HepG2 (cell line): ENCODE measurements around the gene INTS15. TPM values are rescaled to one million over a fixed set of nuclear protein-coding genes. Genes with fewer than 3 reads are reported as not detected.

Experiments
- DPF2 ChIP-seq: sonication (generic); formaldehyde crosslinking; IDR thresholded peaks from 2 replicates; pipeline ENCODE4 v1.4.0; 2020; ENCODE audit warnings: mild to moderate bottlenecking, low read depth, missing genetic modification reagents, borderline replicate concordance
- HNRNPL ChIP-seq: fragments of 200-400 bp; formaldehyde crosslinking; IDR thresholded peaks from 2 replicates; pipeline ENCODE4 v1.6.1; 2017; ENCODE audit warnings: mild to moderate bottlenecking, low read depth, low read length
- POGZ ChIP-seq: sonication (generic); formaldehyde crosslinking; IDR thresholded peaks from 2 replicates; pipeline ENCODE4 v1.4.0; 2020; ENCODE audit warnings: mild to moderate bottlenecking, missing genetic modification reagents
- STAG1 ChIP-seq: sonication (generic); formaldehyde crosslinking; IDR thresholded peaks from 2 replicates; pipeline ENCODE4 v1.4.0; 2020; ENCODE audit warnings: missing genetic modification reagents
- ZBTB7B ChIP-seq: sonication (generic); formaldehyde crosslinking; IDR thresholded peaks from 2 replicates; pipeline ENCODE4 v1.4.0; 2020; ENCODE audit warnings: missing genetic modification reagents
- ZNF10 ChIP-seq: sonication (generic); formaldehyde crosslinking; IDR thresholded peaks from 2 replicates; pipeline ENCODE4 v1.4.0; 2020; ENCODE audit warnings: mild to moderate bottlenecking, low read depth, missing genetic modification reagents, borderline replicate concordance
- ZNF282 ChIP-seq: fragments of 450-650 bp; IDR thresholded peaks from 2 replicates; pipeline ENCODE4 v1.6.1; 2018; ENCODE audit not compliant: partially characterized antibody
- ZNF30 ChIP-seq: sonication (generic); formaldehyde crosslinking; IDR thresholded peaks from 2 replicates; pipeline ENCODE4 v1.5.0; 2020; ENCODE audit warnings: mild to moderate bottlenecking, missing genetic modification reagents
- ZNF431 ChIP-seq: sonication (generic); formaldehyde crosslinking; IDR thresholded peaks from 2 replicates; pipeline ENCODE4 v1.9.0; 2022; ENCODE audit warnings: missing genetic modification reagents, low read depth, mild to moderate bottlenecking, borderline replicate concordance
- ZNF619 ChIP-seq: sonication (generic); formaldehyde crosslinking; IDR thresholded peaks from 2 replicates; pipeline ENCODE4 v1.4.0; 2020; ENCODE audit warnings: mild to moderate bottlenecking, missing genetic modification reagents
- ZSCAN22 ChIP-seq: sonication (generic); formaldehyde crosslinking; IDR thresholded peaks from 2 replicates; pipeline ENCODE4 v1.4.0; 2020; ENCODE audit warnings: mild to moderate bottlenecking, missing genetic modification reagents
- polyA plus RNA-seq, 8 experiments: library from polyadenylated mRNA; depleted of rRNA in 3 of 8; stranded (reverse) in 7 of 8; unstranded in 1 of 8; fragments of >200 nt; fragmentation: Illumina TruSeq in 4 of 8; extraction: Trizol in 4 of 8; gene quantifications; 2 replicates each; pipeline versions ENCODE4 v1.2.1 to v1.2.3, GENCODE V29; 2011 to 2016; ENCODE audit warnings: low read depth in 4 of 8, missing spikeins in 1 of 8, mixed read lengths in 1 of 8; ENCODE audit not compliant: insufficient read depth in 1 of 8
- total RNA-seq, 5 experiments: library from RNA; depleted of rRNA; stranded (reverse); fragments of >200 nt; fragmentation: Illumina TruSeq; extraction: Trizol; gene quantifications; 2 replicates each; pipeline ENCODE4 v1.2.3, GENCODE V29; 2016; ENCODE audit warnings: low read depth in 1 of 5
- TF ChIP-seq, protein P1 (sequence below): sonication (generic); formaldehyde crosslinking; IDR thresholded peaks from 2 replicates; pipeline ENCODE4 v1.8.1; 2023; ENCODE audit warnings: mild to moderate bottlenecking, missing genetic modification reagents
- TF ChIP-seq, protein P2 (sequence below), 2 experiments: sonication (generic) in 1 of 2; formaldehyde crosslinking in 1 of 2; IDR thresholded peaks; 2 replicates each; pipeline versions ENCODE4 v1.4.0 to v1.6.1; 2016 to 2020; ENCODE audit warnings: borderline replicate concordance in 1 of 2, low read depth in 1 of 2, mild to moderate bottlenecking in 1 of 2, missing genetic modification reagents in 1 of 2
- TF ChIP-seq, protein P3 (sequence below): sonication (generic); formaldehyde crosslinking; IDR thresholded peaks from 2 replicates; pipeline ENCODE4 v1.4.0; 2020; ENCODE audit warnings: mild to moderate bottlenecking, missing genetic modification reagents, borderline replicate concordance
- TF ChIP-seq, protein P4 (sequence below): sonication (generic); formaldehyde crosslinking; IDR thresholded peaks from 2 replicates; pipeline ENCODE4 v1.4.0; 2020; ENCODE audit warnings: missing genetic modification reagents, mild to moderate bottlenecking, borderline replicate concordance
- TF ChIP-seq, protein P5 (sequence below): sonication (generic); formaldehyde crosslinking; IDR thresholded peaks from 2 replicates; pipeline ENCODE4 v1.8.1; 2023; ENCODE audit warnings: mild to moderate bottlenecking, inconsistent platforms, moderate library complexity, missing genetic modification reagents, borderline replicate concordance

The INTS15 gene
- total and polyA plus RNA-seq, 2 of the 13 experiments (the other 11 are each of a cell fraction or from before 2014, with no cell fraction given) = 16.3 to 25.7 TPM

DNA sequence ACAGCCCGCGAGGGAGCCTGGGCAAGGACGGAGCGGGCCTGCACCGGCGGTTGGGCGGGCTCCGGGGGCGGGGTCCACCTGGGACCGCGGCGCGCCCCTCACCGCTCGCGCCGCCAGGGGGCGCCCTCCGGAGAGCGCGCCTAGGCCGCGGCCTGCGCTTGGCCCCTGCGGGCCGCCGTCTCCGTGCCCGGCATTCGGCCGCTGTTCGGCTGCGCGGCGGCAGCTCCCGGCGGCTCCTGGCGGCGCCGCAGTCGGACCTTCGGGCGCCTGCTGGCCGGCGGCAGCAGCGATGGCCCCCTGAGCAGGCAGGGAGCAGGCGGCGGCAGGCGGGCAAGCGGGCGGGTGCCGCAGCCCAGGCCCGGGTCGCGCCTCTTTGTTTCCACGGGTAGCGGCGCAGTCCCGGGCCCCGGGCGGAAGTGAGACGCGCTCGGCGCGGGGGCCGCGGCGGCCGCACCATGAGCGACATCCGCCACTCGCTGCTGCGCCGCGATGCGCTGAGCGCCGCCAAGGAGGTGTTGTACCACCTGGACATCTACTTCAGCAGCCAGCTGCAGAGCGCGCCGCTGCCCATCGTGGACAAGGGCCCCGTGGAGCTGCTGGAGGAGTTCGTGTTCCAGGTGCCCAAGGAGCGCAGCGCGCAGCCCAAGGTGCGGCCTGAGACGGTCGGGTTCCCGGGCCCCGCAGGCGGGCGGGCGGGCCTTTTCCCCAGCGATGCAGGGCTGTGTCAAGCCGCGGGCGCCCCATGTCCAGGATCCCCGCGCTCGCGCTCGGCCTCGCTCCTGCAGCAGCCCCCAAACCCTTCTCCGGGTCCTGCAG is at the start of gene INTS15 (continued):
- TF ChIP-seq ZNF431 (0 out of 2 replicates have a peak, but pooled peaks have one; percentile 39), ZNF619 (no peak), ZNF30 (CRISPR knock-in tag) (no peak), ZSCAN22 (no peak), HNRNPL (no peak), ZNF282 (no peak), ZNF10 (no peak), STAG1 (CRISPR knock-in tag) (peak; percentile 38), DPF2 (CRISPR knock-in tag) (no peak), POGZ (CRISPR knock-in tag) (0 out of 2 replicates have a peak, but pooled peaks have one; percentile 23), ZBTB7B (CRISPR knock-in tag) (no peak; the same call in 1 of the 2 replicates)
- TF ChIP-seq, protein P1, sequence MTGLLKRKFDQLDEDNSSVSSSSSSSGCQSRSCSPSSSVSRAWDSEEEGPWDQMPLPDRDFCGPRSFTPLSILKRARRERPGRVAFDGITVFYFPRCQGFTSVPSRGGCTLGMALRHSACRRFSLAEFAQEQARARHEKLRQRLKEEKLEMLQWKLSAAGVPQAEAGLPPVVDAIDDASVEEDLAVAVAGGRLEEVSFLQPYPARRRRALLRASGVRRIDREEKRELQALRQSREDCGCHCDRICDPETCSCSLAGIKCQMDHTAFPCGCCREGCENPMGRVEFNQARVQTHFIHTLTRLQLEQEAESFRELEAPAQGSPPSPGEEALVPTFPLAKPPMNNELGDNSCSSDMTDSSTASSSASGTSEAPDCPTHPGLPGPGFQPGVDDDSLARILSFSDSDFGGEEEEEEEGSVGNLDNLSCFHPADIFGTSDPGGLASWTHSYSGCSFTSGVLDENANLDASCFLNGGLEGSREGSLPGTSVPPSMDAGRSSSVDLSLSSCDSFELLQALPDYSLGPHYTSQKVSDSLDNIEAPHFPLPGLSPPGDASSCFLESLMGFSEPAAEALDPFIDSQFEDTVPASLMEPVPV = no peak
- TF ChIP-seq, protein P2, sequence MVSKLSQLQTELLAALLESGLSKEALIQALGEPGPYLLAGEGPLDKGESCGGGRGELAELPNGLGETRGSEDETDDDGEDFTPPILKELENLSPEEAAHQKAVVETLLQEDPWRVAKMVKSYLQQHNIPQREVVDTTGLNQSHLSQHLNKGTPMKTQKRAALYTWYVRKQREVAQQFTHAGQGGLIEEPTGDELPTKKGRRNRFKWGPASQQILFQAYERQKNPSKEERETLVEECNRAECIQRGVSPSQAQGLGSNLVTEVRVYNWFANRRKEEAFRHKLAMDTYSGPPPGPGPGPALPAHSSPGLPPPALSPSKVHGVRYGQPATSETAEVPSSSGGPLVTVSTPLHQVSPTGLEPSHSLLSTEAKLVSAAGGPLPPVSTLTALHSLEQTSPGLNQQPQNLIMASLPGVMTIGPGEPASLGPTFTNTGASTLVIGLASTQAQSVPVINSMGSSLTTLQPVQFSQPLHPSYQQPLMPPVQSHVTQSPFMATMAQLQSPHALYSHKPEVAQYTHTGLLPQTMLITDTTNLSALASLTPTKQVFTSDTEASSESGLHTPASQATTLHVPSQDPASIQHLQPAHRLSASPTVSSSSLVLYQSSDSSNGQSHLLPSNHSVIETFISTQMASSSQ (IDR thresholded peaks at IDR 0.05; ENCODE audit: low read depth) = no peak
- TF ChIP-seq, protein P2 (CRISPR knock-in tag; IDR thresholded peaks at IDR 0.05; ENCODE audit: borderline replicate concordance) = no peak
- TF ChIP-seq, protein P3, sequence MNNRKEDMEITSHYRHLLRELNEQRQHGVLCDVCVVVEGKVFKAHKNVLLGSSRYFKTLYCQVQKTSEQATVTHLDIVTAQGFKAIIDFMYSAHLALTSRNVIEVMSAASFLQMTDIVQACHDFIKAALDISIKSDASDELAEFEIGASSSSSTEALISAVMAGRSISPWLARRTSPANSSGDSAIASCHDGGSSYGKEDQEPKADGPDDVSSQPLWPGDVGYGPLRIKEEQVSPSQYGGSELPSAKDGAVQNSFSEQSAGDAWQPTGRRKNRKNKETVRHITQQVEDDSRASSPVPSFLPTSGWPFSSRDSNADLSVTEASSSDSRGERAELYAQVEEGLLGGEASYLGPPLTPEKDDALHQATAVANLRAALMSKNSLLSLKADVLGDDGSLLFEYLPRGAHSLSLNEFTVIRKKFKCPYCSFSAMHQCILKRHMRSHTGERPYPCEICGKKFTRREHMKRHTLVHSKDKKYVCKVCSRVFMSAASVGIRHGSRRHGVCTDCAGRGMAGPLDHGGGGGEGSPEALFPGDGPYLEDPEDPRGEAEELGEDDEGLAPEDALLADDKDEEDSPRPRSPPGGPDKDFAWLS (CRISPR knock-in tag) = no peak
- TF ChIP-seq, protein P4, sequence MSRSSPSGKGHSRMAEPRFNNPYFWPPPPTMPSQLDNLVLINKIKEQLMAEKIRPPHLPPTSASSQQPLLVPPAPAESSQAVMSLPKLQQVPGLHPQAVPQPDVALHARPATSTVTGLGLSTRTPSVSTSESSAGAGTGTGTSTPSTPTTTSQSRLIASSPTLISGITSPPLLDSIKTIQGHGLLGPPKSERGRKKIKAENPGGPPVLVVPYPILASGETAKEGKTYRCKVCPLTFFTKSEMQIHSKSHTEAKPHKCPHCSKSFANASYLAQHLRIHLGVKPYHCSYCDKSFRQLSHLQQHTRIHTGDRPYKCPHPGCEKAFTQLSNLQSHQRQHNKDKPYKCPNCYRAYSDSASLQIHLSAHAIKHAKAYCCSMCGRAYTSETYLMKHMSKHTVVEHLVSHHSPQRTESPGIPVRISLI (CRISPR knock-in tag) = no peak
- TF ChIP-seq, protein P5, sequence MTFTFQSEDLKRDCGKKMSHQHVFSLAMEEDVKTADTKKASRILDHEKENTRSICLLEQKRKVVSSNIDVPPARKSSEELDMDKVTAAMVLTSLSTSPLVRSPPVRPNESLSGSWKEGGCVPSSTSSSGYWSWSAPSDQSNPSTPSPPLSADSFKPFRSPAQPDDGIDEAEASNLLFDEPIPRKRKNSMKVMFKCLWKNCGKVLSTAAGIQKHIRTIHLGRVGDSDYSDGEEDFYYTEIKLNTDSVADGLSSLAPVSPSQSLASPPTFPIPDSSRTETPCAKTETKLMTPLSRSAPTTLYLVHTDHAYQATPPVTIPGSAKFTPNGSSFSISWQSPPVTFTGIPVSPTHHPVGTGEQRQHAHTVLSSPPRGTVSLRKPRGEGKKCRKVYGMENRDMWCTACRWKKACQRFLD (CRISPR knock-in tag) = 0 out of 2 replicates have a peak, but pooled peaks have one; percentile 51
